ENCODE results near the gene TOX3. TPM values are rescaled to one million over a fixed set of nuclear protein-coding genes. Genes with fewer than 3 reads are reported as not detected.

Gene TOX3
- total RNA-seq, 1 donor from 2014 or later: 10.5 TPM

DNA sequence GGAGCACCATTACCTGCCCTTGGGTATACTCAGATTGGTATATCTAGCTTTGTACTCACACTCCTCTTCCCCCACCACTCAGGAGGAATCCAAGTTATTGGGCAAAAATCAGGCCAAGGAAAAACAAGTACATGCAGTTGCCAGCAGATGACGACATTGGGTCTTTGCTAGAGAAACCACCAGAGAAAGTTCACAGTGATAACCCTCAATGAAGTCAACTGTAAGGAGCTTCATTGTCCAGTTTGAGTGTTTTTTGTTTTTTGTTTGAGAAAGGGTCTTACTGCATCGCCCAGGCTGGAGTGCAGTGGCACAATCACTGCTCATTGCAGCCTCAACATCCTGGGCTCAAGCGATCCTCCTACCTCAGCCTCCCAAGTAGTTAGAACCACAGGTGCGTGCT is 34.6 kb upstream of the TOX3 start:
- peak; percentile 23 for DNase-seq (ENCODE audit: low read depth)
- TF ChIP-seq, protein P1, sequence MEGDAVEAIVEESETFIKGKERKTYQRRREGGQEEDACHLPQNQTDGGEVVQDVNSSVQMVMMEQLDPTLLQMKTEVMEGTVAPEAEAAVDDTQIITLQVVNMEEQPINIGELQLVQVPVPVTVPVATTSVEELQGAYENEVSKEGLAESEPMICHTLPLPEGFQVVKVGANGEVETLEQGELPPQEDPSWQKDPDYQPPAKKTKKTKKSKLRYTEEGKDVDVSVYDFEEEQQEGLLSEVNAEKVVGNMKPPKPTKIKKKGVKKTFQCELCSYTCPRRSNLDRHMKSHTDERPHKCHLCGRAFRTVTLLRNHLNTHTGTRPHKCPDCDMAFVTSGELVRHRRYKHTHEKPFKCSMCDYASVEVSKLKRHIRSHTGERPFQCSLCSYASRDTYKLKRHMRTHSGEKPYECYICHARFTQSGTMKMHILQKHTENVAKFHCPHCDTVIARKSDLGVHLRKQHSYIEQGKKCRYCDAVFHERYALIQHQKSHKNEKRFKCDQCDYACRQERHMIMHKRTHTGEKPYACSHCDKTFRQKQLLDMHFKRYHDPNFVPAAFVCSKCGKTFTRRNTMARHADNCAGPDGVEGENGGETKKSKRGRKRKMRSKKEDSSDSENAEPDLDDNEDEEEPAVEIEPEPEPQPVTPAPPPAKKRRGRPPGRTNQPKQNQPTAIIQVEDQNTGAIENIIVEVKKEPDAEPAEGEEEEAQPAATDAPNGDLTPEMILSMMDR (conservative IDR thresholded peaks at IDR 0.05; ENCODE audit: low read depth, low read length): peak; percentile 79
- H3K4me3 ChIP-seq (ENCODE audit: low read depth, low read length): no peak overlapping the region

DNA sequence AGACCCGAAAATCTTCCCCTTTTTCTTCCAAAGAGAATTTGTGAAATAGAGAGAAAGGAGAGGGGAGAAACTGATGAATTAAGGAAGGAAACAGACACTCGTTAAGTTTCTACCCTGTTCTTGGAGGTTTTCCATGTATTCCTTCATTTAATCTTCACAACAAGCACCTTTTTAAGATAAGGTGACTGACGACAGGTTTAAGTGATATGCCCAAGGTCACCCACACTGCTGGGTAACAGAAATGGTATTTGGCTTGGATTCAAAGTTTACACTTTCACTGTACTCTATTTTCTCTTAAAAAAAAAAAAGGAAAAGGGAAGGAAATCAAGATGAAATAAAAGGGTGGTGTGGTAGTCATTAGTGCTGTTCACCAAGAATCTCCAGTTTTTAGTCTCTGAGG is 33.5 kb upstream of the TOX3 start:
- TF ChIP-seq, protein P1 (conservative IDR thresholded peaks at IDR 0.05; ENCODE audit: low read depth, low read length): no peak
- H3K4me3 ChIP-seq (ENCODE audit: low read depth, low read length): no peak overlapping the region
- no peak for DNase-seq (ENCODE audit: low read depth)

DNA sequence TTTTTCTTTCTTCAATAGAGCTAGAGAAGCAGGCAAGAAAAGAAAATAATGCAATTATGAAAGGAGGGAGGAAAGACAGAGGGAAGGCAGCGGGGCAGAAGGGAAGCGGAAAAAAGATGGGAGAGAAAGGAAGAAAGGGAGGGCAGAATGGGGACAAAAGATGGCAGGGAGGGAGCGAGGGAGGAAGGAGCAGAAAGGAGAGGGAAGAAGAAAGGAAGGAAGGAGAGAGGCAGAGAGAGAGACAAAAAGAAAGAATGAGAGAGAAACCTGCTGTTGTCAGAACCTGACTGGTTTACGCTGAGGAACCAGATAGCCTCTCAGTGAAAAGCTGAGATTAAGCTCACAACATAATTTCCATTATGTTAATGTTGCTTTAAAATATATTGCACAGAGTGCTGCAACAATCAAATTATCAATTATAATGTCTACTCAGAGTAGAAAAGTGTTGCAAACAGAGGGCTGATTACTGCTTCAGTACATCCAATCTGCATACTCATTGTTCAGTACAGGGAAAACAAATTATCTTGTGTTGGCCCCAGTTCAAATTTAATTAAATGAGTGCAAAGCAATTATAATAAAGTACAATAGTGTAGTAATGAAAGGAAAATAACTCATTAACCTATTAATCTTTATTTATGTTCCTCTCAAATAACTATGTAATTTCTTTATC is 32.0 kb upstream of the TOX3 start:
- TF ChIP-seq, protein P1 (conservative IDR thresholded peaks at IDR 0.05; ENCODE audit: low read depth, low read length): no peak
- no peak overlapping the region for H3K4me3 ChIP-seq (ENCODE audit: low read depth, low read length)
- no peak for DNase-seq (ENCODE audit: low read depth)

DNA sequence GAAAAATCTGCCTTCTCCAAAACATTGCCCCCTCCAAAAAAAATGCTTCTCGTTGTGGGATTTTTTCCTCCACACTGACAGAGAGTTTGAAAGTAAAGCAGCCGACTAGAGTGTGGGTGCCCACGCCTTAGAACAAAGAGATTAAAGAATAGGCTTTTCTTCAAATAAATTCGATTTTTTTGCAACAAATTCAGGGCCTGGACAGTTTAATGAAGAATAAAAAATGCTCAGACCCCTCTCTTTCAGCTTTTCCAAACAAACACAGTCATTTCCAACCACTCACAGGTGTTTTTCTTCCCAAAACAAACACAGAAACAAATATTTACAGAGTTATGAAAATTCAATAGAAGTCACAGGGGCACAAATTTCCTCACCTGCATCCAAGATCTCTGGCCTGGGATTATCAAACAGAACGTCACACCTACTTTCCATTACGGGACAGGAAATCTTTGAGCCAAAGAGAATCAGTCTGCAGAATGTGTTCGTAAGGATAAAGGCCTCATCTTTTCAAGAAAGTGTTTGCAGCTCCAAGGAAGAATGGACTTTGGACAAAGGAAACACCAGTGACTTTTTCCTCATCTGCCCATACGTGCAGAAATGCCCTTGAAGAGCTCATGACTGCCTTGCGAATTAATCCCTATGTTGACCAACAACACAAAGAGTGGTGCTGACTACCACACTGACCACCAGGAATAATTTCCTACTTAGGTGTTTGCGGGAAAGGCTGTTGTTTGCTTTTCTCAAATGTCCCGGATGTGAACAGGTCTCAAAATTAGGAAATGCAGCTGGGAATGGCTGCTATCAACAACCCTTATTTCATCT is 31.3 kb upstream of the TOX3 start:
- TF ChIP-seq, protein P1 (conservative IDR thresholded peaks at IDR 0.05; ENCODE audit: low read depth, low read length): no peak
- no peak overlapping the region for H3K4me3 ChIP-seq (ENCODE audit: low read depth, low read length)
- no peak for DNase-seq (ENCODE audit: low read depth)

DNA sequence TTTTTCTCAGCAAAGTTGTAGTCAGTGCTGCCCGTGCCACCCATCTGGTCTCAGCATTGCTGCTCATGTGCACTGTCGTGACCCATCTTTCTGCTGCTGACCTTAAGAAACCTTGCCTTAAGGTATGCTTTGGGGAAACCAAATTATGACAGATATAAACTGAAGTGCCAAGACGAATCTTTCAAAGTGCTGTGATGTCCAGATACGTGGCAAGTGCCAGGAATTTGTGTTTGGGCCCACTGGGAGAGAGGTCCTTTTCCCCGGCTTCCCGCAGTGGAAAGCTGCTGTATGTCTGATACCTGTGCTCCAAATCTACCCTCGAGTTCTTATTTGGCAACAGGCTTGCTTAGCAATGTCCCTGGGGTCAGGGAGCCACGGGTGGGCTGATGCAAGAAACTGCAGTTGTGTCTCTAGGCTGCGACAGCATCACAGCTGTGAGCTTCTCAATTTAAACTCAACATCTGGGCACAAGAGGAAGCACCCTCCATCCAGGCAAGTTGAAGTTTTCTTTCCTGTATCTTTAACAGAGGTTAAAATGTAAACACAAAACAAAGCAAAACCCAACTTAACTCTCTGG is 30.3 kb upstream of the TOX3 start:
- no peak overlapping the region for H3K4me3 ChIP-seq (ENCODE audit: low read depth, low read length)
- no peak for DNase-seq (ENCODE audit: low read depth)
- TF ChIP-seq, protein P1 (conservative IDR thresholded peaks at IDR 0.05; ENCODE audit: low read depth, low read length): no peak

DNA sequence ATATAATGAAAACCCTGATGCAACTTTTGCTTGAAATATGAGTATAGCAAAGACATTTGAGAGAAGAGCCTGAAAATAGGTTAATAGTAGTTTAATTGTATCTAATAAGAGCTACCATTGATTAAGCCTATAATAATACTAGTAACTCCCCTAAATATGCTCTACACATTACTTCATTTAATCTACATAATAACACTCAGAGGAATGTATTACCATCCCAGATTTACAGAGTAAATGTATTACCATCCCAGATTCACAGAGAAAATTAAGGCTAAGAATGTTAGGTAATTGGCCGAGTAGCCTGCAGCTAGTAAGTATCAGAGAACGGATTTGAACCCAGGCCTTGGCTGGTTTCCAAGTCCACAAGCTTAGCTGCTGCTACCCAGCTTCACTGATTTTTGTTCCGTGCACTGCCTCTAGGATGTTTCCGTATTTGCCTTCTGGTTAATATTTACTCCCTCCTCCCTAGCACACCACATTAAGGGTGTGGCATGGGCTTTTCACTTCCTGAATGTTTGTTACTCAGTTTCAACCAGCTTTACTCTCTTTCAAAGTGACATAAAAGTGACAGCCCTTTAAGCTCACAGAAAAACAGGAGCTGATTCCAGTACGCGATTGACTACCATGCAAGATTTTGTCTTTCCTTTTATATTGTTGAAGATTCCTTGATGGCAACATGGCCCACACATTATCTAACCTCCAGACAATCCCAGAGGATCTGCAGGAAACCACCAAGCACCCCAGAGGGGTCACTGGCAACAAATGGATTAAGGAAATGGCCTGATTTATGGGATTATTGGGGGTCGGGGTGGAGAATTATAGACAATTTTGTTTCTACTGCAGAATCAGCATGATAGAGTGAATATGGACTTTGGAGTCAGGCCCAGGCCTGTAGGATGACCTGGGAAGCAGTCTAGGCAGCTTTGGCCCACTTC is 26.7 kb upstream of the TOX3 start:
- TF ChIP-seq, protein P1 (conservative IDR thresholded peaks at IDR 0.05; ENCODE audit: low read depth, low read length): no peak
- no peak overlapping the region for H3K4me3 ChIP-seq (ENCODE audit: low read depth, low read length)
- peak; percentile 30 for DNase-seq (ENCODE audit: low read depth)

Measured in epithelial cell of proximal tubule (primary cell).